ENCODE results near the gene WDR7. TPM values are rescaled to one million over a fixed set of nuclear protein-coding genes. Genes with fewer than 3 reads are reported as not detected.

Gene WDR7
- total and polyA plus RNA-seq, 2 experiments from 2014 or later: 7.0 to 14.8 TPM

DNA sequence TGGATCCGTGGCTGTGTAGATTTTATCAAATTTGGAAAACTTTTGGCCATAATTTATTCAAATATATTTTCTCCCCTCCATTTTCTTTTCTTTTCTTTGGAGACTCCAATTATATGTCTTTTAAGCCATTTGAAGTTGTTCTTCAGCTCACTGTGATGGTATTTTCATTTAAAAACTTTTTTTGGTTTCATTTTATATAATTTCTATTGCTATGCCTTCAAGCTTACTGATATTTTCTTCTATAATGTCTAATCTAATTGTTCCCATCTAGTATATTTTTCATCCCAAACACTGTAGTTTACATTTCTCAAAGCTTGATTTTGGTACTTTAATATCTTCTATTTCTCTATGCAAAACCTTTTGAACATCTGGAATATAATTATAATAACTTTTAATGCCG, 72.5 kb downstream of the WDR7 start:
- no peaks in the 10 kb centered on the region; the same call in 2 of the 3 replicates for H3K9me3 Mint-ChIP-seq
- Histone ChIP-seq H2AFZ (no peak overlapping the region), H4K20me1 (replicated peaks; ENCODE audit: insufficient read depth) (no peaks in the 10 kb centered on the region), H3F3A (replicated peaks; ENCODE audit: low read depth) (no peaks in the 10 kb centered on the region), H3K4me3 (no peak overlapping the region), H3K36me3 (ENCODE audit: insufficient read depth) (no peaks in the 10 kb centered on the region), H3K4me1 (ENCODE audit: insufficient read depth) (no peaks in the 10 kb centered on the region), H3K4me2 (no peak overlapping the region), H3K9me2 (ENCODE audit: insufficient read depth) (no peaks in the 10 kb centered on the region), H3K79me2 (replicated peaks; ENCODE audit: insufficient read depth) (no peaks in the 10 kb centered on the region), H3K27me3 (ENCODE audit: insufficient read depth) (no peaks in the 10 kb centered on the region), H3K27ac (ENCODE audit: low read depth) (no peak overlapping the region)
- H3K36me3 Mint-ChIP-seq (ENCODE audit: low read depth): no peaks in the 10 kb centered on the region; the same call in 1 of the 3 replicates
- peaks cover 16% of the 10 kb centered on the region for H3K4me1 Mint-ChIP-seq
- no peak overlapping the region for H3K4me3 Mint-ChIP-seq
- peaks cover 1% of the 10 kb centered on the region for H3K27me3 Mint-ChIP-seq (ENCODE audit: insufficient read depth, low read depth, poor library complexity)
- ATAC-seq (no peak), DNase-seq (ENCODE audit: low spot score) (no peak)
- no peak overlapping the region for H3K27ac Mint-ChIP-seq
- no peak for TF ChIP-seq EZH2 (IDR thresholded peaks at IDR 0.05; ENCODE audit: low read depth, unreplicated experiment)
- TF ChIP-seq STAT1 (IDR thresholded peaks at IDR 0.05; ENCODE audit: unreplicated experiment): no peak
- TF ChIP-seq CREB1 (CRISPR knock-in tag; IDR thresholded peaks at IDR 0.05; ENCODE audit: low read depth): no peak
- TF ChIP-seq, protein P1, sequence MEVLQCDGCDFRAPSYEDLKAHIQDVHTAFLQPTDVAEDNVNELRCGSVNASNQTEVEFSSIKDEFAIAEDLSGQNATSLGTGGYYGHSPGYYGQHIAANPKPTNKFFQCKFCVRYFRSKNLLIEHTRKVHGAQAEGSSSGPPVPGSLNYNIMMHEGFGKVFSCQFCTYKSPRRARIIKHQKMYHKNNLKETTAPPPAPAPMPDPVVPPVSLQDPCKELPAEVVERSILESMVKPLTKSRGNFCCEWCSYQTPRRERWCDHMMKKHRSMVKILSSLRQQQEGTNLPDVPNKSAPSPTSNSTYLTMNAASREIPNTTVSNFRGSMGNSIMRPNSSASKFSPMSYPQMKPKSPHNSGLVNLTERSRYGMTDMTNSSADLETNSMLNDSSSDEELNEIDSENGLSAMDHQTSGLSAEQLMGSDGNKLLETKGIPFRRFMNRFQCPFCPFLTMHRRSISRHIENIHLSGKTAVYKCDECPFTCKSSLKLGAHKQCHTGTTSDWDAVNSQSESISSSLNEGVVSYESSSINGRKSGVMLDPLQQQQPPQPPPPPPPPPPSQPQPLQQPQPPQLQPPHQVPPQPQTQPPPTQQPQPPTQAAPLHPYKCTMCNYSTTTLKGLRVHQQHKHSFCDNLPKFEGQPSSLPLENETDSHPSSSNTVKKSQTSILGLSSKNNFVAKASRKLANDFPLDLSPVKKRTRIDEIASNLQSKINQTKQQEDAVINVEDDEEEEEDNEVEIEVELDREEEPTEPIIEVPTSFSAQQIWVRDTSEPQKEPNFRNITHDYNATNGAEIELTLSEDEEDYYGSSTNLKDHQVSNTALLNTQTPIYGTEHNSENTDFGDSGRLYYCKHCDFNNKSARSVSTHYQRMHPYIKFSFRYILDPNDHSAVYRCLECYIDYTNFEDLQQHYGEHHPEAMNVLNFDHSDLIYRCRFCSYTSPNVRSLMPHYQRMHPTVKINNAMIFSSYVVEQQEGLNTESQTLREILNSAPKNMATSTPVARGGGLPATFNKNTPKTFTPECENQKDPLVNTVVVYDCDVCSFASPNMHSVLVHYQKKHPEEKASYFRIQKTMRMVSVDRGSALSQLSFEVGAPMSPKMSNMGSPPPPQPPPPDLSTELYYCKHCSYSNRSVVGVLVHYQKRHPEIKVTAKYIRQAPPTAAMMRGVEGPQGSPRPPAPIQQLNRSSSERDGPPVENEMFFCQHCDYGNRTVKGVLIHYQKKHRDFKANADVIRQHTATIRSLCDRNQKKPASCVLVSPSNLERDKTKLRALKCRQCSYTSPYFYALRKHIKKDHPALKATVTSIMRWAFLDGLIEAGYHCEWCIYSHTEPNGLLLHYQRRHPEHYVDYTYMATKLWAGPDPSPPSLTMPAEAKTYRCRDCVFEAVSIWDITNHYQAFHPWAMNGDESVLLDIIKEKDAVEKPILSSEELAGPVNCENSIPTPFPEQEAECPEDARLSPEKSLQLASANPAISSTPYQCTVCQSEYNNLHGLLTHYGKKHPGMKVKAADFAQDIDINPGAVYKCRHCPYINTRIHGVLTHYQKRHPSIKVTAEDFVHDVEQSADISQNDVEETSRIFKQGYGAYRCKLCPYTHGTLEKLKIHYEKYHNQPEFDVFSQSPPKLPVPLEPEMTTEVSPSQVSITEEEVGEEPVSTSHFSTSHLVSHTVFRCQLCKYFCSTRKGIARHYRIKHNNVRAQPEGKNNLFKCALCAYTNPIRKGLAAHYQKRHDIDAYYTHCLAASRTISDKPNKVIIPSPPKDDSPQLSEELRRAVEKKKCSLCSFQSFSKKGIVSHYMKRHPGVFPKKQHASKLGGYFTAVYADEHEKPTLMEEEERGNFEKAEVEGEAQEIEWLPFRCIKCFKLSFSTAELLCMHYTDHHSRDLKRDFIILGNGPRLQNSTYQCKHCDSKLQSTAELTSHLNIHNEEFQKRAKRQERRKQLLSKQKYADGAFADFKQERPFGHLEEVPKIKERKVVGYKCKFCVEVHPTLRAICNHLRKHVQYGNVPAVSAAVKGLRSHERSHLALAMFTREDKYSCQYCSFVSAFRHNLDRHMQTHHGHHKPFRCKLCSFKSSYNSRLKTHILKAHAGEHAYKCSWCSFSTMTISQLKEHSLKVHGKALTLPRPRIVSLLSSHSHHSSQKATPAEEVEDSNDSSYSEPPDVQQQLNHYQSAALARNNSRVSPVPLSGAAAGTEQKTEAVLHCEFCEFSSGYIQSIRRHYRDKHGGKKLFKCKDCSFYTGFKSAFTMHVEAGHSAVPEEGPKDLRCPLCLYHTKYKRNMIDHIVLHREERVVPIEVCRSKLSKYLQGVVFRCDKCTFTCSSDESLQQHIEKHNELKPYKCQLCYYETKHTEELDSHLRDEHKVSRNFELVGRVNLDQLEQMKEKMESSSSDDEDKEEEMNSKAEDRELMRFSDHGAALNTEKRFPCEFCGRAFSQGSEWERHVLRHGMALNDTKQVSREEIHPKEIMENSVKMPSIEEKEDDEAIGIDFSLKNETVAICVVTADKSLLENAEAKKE (CRISPR knock-in tag; IDR thresholded peaks at IDR 0.05): no peak
- TF ChIP-seq JUNB (IDR thresholded peaks at IDR 0.05; ENCODE audit: unreplicated experiment): no peak
- TF ChIP-seq ZNF114 (CRISPR knock-in tag; IDR thresholded peaks at IDR 0.05): no peak
- TF ChIP-seq ZNF331 (CRISPR knock-in tag; IDR thresholded peaks at IDR 0.05; ENCODE audit: low read depth): no peak
- no peak for TF ChIP-seq EZH2phosphoT487 (IDR thresholded peaks at IDR 0.05; ENCODE audit: unreplicated experiment)
- TF ChIP-seq, protein P2, sequence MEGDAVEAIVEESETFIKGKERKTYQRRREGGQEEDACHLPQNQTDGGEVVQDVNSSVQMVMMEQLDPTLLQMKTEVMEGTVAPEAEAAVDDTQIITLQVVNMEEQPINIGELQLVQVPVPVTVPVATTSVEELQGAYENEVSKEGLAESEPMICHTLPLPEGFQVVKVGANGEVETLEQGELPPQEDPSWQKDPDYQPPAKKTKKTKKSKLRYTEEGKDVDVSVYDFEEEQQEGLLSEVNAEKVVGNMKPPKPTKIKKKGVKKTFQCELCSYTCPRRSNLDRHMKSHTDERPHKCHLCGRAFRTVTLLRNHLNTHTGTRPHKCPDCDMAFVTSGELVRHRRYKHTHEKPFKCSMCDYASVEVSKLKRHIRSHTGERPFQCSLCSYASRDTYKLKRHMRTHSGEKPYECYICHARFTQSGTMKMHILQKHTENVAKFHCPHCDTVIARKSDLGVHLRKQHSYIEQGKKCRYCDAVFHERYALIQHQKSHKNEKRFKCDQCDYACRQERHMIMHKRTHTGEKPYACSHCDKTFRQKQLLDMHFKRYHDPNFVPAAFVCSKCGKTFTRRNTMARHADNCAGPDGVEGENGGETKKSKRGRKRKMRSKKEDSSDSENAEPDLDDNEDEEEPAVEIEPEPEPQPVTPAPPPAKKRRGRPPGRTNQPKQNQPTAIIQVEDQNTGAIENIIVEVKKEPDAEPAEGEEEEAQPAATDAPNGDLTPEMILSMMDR (conservative IDR thresholded peaks at IDR 0.05; ENCODE audit: low read depth in 2 of 2): no peak
- TF ChIP-seq REST (IDR thresholded peaks at IDR 0.05; ENCODE audit: unreplicated experiment): no peak
- TF ChIP-seq POLR2AphosphoS5 (IDR thresholded peaks at IDR 0.05; ENCODE audit: low read depth): no peak
